GM23338 (cell line): ENCODE measurements around the gene PRR14L. TPM values are rescaled to one million over a fixed set of nuclear protein-coding genes. Genes with fewer than 3 reads are reported as not detected.
"Not testable (repeated sequence)": the region's sequence is repeated elsewhere in the genome, so short reads cannot be mapped to it uniquely, and the experiment has no call there.

Experiments used
- ATAC-seq: fragments of 200-7000 bp; cut with Tn5 transposase; 3 replicates; pipeline ENCODE4 v1.9.1; 2020
- DNase-seq: peaks from one replicate; pipeline ENCODE4 v3.0.0-alpha.2; 2015; ENCODE audit warnings: low spot score
- H2AFZ ChIP-seq: fragments of 200-600 bp; sonication (generic); 2 replicates; pipeline ENCODE4 v1.8.0; 2016; ENCODE audit warnings: antibody characterized with exemption, mild to moderate bottlenecking, moderate library complexity
- H3F3A ChIP-seq: fragments of 200-600 bp; sonication (generic); replicated peaks from 2 replicates; pipeline ENCODE4 v1.8.0; 2017; ENCODE audit warnings: antibody characterized with exemption, mixed run types, low read depth
- H3K27ac ChIP-seq: fragments of 200-600 bp; sonication (generic); 2 replicates; pipeline ENCODE4 v1.6.1; 2016; ENCODE audit warnings: low read depth
- H3K27me3 ChIP-seq: fragments of 200-600 bp; sonication (generic); 2 replicates; pipeline ENCODE4 v1.8.0; 2016; ENCODE audit warnings: mild to moderate bottlenecking, mixed run types, moderate library complexity; ENCODE audit not compliant: insufficient read depth
- H3K36me3 ChIP-seq: fragments of 200-600 bp; sonication (generic); 2 replicates; pipeline ENCODE4 v1.8.0; 2016; ENCODE audit warnings: mild to moderate bottlenecking; ENCODE audit not compliant: insufficient read depth
- H3K4me1 ChIP-seq: fragments of 200-600 bp; sonication (generic); 2 replicates; pipeline ENCODE4 v1.8.0; 2016; ENCODE audit warnings: mild to moderate bottlenecking, moderate library complexity; ENCODE audit not compliant: insufficient read depth
- H3K4me2 ChIP-seq: fragments of 200-600 bp; sonication (generic); 2 replicates; pipeline ENCODE4 v1.7.1; 2017; ENCODE audit warnings: mixed run types
- H3K4me3 ChIP-seq: fragments of 200-600 bp; sonication (generic); 2 replicates; pipeline ENCODE4 v1.6.1; 2016; ENCODE audit warnings: mixed run types
- H3K79me2 ChIP-seq: fragments of 200-600 bp; sonication (generic); replicated peaks from 2 replicates; pipeline ENCODE4 v1.8.0; 2017; ENCODE audit warnings: mild to moderate bottlenecking; ENCODE audit not compliant: insufficient read depth
- H3K9me2 ChIP-seq: fragments of 200-600 bp; sonication (generic); 2 replicates; pipeline ENCODE4 v1.8.0; 2017; ENCODE audit not compliant: insufficient read depth
- H4K20me1 ChIP-seq: fragments of 200-600 bp; sonication (generic); replicated peaks from 2 replicates; pipeline ENCODE4 v1.8.0; 2017; ENCODE audit warnings: mild to moderate bottlenecking; ENCODE audit not compliant: insufficient read depth
- H3K27ac Mint-ChIP-seq: 2 replicates; pipeline ENCODE4 v1.8.0; 2020; ENCODE audit warnings: inconsistent platforms, mild to moderate bottlenecking, moderate library complexity, mixed read lengths
- H3K27me3 Mint-ChIP-seq: 3 replicates; pipeline ENCODE4 v1.8.0; 2022; ENCODE audit warnings: low read depth, mild to moderate bottlenecking, moderate library complexity, mixed read lengths, inconsistent platforms; ENCODE audit not compliant: insufficient read depth, poor library complexity
- H3K36me3 Mint-ChIP-seq: 3 replicates; pipeline ENCODE4 v1.8.0; 2021; ENCODE audit warnings: low read depth, mild to moderate bottlenecking, inconsistent platforms, moderate library complexity, mixed read lengths
- H3K4me1 Mint-ChIP-seq: 3 replicates; pipeline ENCODE4 v1.8.0; 2020; ENCODE audit warnings: mild to moderate bottlenecking, inconsistent platforms, mixed read lengths
- H3K4me3 Mint-ChIP-seq: 3 replicates; pipeline ENCODE4 v1.8.0; 2021; ENCODE audit warnings: moderate library complexity, mild to moderate bottlenecking, inconsistent platforms, mixed read lengths
- H3K9me3 Mint-ChIP-seq: 3 replicates; pipeline ENCODE4 v1.8.0; 2020; ENCODE audit warnings: moderate library complexity, mild to moderate bottlenecking, inconsistent platforms, mixed read lengths
- CREB1 ChIP-seq: fragments of 250-450 bp; sonication (Bioruptor Pico); IDR thresholded peaks from 2 replicates; pipeline ENCODE4 v1.5.0; 2020; ENCODE audit warnings: low read depth, mild to moderate bottlenecking, moderate library complexity
- EZH2 ChIP-seq: fragments of 200-600 bp; sonication (generic); IDR thresholded peaks from one replicate; pipeline ENCODE4 v1.8.0; 2017; ENCODE audit warnings: antibody characterized with exemption, mild to moderate bottlenecking, low read depth; ENCODE audit not compliant: unreplicated experiment
- EZH2phosphoT487 ChIP-seq: fragments of 200-600 bp; sonication (generic); IDR thresholded peaks from one replicate; pipeline ENCODE4 v1.8.1; 2018; ENCODE audit warnings: antibody characterized with exemption; ENCODE audit not compliant: unreplicated experiment
- JUNB ChIP-seq: IDR thresholded peaks from one replicate; pipeline ENCODE4 v1.6.1; 2016; ENCODE audit warnings: antibody characterized with exemption; ENCODE audit not compliant: unreplicated experiment
- NANOG ChIP-seq: IDR thresholded peaks from 2 replicates; pipeline ENCODE4 v1.6.1; 2016; ENCODE audit warnings: antibody characterized with exemption, borderline replicate concordance
- POLR2AphosphoS5 ChIP-seq: IDR thresholded peaks from 2 replicates; pipeline ENCODE4 v1.6.1; 2016; ENCODE audit warnings: antibody characterized with exemption, low read depth
- STAT1 ChIP-seq: IDR thresholded peaks from one replicate; pipeline ENCODE4 v1.6.1; 2016; ENCODE audit warnings: antibody characterized with exemption; ENCODE audit not compliant: unreplicated experiment
- ZNF114 ChIP-seq: fragments of 250-450 bp; sonication (Bioruptor Pico); IDR thresholded peaks from 2 replicates; pipeline ENCODE4 v1.5.0; 2020; ENCODE audit warnings: mild to moderate bottlenecking, moderate library complexity
- ZNF331 ChIP-seq: fragments of 250-450 bp; sonication (Bioruptor Pico); IDR thresholded peaks from 2 replicates; pipeline ENCODE4 v1.5.0; 2020; ENCODE audit warnings: low read depth, mild to moderate bottlenecking, moderate library complexity
- polyA plus RNA-seq: library from polyadenylated mRNA; unstranded; fragments of >200 nt; fragmentation: Nextera tagmentation; extraction: Ambion mirVana; gene quantifications from 2 replicates; pipeline ENCODE4 v1.2.1, GENCODE V29; 2016
- total RNA-seq: library from RNA; depleted of rRNA; stranded (reverse); fragments of >200 nt; shearing (Covaris generic); gene quantifications from 2 replicates; pipeline ENCODE4 v1.2.3, GENCODE V29; 2014
- TF ChIP-seq, protein P1 (sequence below): IDR thresholded peaks from 2 replicates; pipeline ENCODE4 v1.6.1; 2016; ENCODE audit warnings: antibody characterized with exemption
- TF ChIP-seq, protein P2 (sequence below): IDR thresholded peaks from one replicate; pipeline ENCODE4 v1.6.1; 2018; ENCODE audit warnings: antibody characterized with exemption; ENCODE audit not compliant: unreplicated experiment
- TF ChIP-seq, protein P3 (sequence below), 2 experiments: fragments of 200-600 bp in 1 of 2; sonication (generic) in 1 of 2; conservative IDR thresholded peaks; 2 replicates each; pipeline versions ENCODE4 v1.5.1 to v1.6.1; 2016 to 2017; ENCODE audit warnings: antibody characterized with exemption in 2 of 2, low read depth in 2 of 2, mild to moderate bottlenecking in 2 of 2, moderate library complexity in 1 of 2

PRR14L gene
- total and polyA plus RNA-seq, 2 experiments from 2014 or later, result 46.3 to 54.0 TPM

DNA sequence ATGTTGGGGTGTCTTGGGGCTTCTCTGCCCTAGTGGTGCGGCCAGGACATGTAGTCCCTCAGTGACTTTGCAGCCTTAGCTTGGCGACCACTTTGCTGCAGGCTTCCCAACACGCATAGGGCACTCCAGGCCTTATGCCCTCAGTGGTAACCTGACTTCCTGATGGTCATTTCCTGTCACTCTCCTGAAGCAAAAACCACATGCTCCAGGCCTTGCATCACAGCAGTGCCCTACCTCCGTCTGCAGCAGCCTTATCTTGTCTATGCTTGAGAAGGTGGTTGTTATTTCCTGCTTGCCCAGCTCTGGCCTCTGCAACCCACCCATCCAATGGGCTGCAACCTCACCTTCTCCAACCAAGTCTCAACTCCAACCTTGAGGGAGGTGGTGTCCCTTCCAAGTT, 54.5 kb downstream of the PRR14L start:
- H3K27me3 Mint-ChIP-seq, result peaks cover 3% of the 10 kb centered on the region

DNA sequence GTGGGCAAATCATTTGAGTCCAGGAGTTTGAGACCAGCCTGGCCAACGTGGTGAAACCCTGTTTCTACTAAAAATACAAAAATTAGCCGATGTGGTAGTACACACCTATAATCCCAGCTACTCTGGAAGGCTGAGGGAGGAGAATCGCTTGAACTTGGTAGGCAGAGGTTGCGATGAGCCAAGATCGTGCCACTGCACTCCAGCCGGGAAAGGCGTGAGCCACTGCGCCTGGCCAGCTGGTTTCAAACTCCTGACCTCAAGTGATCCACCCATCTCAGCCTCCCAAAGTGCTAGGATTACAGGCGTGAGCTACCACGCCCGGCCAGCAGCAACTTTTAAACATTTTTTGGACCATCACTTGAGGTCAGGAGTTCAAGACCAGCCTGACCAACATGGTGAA, 55.9 kb downstream of the PRR14L start:
- not testable (repeated sequence) for H3K27ac ChIP-seq, H3K27me3 Mint-ChIP-seq, ATAC-seq, H3K4me2 ChIP-seq, H3K4me3 ChIP-seq, H3K27me3 ChIP-seq, H3K4me3 Mint-ChIP-seq, H3K27ac Mint-ChIP-seq, H3K4me1 Mint-ChIP-seq, H3K9me3 Mint-ChIP-seq, H3K9me2 ChIP-seq, DNase-seq, H3F3A ChIP-seq, H3K79me2 ChIP-seq, H3K4me1 ChIP-seq, H2AFZ ChIP-seq, H4K20me1 ChIP-seq
- H3K36me3 ChIP-seq, result peaks cover 47% of the 10 kb centered on the region
- peaks cover 70% of the 10 kb centered on the region for H3K36me3 Mint-ChIP-seq

More for the DNA sequence above, 54.5 kb downstream of the PRR14L start:
- Histone ChIP-seq H3K79me2 (no peaks in the 10 kb centered on the region), H3K9me2 (no peaks in the 10 kb centered on the region), H3F3A (no peaks in the 10 kb centered on the region), H3K27ac (no peak overlapping the region), H3K36me3 (peaks cover 50% of the 10 kb centered on the region), H3K4me1 (no peaks in the 10 kb centered on the region), H2AFZ (no peak overlapping the region), H3K27me3 (no peaks in the 10 kb centered on the region), H3K4me2 (no peak overlapping the region), H4K20me1 (peaks cover 9% of the 10 kb centered on the region; the same call in 1 of the 2 replicates), H3K4me3 (no peak overlapping the region)
- Mint-ChIP-seq H3K4me3 (no peak overlapping the region), H3K27ac (no peak overlapping the region), H3K9me3 (no peaks in the 10 kb centered on the region), H3K36me3 (peaks cover 76% of the 10 kb centered on the region), H3K4me1 (no peaks in the 10 kb centered on the region)
- DNase-seq, result no peak
- ATAC-seq, result no peak
- TF ChIP-seq, protein P1, sequence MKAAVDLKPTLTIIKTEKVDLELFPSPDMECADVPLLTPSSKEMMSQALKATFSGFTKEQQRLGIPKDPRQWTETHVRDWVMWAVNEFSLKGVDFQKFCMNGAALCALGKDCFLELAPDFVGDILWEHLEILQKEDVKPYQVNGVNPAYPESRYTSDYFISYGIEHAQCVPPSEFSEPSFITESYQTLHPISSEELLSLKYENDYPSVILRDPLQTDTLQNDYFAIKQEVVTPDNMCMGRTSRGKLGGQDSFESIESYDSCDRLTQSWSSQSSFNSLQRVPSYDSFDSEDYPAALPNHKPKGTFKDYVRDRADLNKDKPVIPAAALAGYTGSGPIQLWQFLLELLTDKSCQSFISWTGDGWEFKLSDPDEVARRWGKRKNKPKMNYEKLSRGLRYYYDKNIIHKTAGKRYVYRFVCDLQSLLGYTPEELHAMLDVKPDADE, result no peak
- TF ChIP-seq NANOG, result no peak
- no peak for TF ChIP-seq POLR2AphosphoS5
- TF ChIP-seq EZH2phosphoT487, result no peak

DNA sequence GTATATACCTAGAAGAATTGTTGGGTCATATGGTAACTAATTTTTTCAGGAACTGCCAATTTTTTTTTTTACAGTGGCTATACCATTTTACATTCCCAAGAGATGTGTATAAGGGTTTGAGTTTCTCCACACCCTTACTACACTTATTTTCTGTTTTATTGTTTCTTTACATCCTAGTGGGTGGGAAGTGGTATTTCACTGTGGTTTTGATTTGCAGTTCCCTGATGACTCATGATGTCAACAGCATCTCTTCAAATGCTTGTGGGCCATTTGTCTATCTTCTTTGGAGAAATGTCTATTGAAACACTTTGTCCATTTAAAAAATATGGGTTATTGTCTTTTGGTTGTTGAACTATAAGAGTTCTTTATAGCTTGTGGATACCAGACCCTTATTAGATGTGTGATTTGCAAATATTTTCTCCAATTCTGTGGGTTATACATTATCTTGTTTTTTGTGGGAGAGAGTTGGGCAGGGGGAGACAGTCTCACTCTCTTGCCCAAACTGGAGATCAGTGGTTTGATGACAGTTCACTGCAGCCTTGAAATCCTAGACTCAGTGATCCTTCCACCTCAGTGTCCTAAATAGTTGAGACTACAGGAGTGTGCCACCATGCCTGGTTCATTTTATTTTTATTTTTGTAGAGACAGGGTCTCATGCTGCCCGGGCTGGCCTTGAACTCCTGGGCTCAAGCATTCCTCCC, 57.6 kb downstream of the PRR14L start:
- Histone ChIP-seq H3K4me2 (no peak overlapping the region), H3K27ac (no peak overlapping the region), H3K79me2 (no peaks in the 10 kb centered on the region), H3K4me1 (no peaks in the 10 kb centered on the region), H3K36me3 (peaks cover 44% of the 10 kb centered on the region), H3F3A (no peaks in the 10 kb centered on the region), H3K27me3 (no peaks in the 10 kb centered on the region), H3K4me3 (no peak overlapping the region), H4K20me1 (peaks cover 7% of the 10 kb centered on the region; the same call in 1 of the 2 replicates), H3K9me2 (no peaks in the 10 kb centered on the region), H2AFZ (no peak overlapping the region)
- Mint-ChIP-seq H3K4me3 (no peak overlapping the region), H3K27ac (no peak overlapping the region), H3K27me3 (peaks cover 3% of the 10 kb centered on the region), H3K36me3 (peaks cover 76% of the 10 kb centered on the region), H3K4me1 (no peaks in the 10 kb centered on the region), H3K9me3 (no peaks in the 10 kb centered on the region)
- ATAC-seq (no peak), DNase-seq (no peak)
- TF ChIP-seq, protein P1, result no peak
- TF ChIP-seq NANOG, result no peak
- TF ChIP-seq STAT1, result no peak
- TF ChIP-seq ZNF331 (CRISPR knock-in tag), result no peak
- no peak for TF ChIP-seq POLR2AphosphoS5
- TF ChIP-seq JUNB, result no peak
- TF ChIP-seq CREB1 (CRISPR knock-in tag), result no peak
- TF ChIP-seq, protein P2, sequence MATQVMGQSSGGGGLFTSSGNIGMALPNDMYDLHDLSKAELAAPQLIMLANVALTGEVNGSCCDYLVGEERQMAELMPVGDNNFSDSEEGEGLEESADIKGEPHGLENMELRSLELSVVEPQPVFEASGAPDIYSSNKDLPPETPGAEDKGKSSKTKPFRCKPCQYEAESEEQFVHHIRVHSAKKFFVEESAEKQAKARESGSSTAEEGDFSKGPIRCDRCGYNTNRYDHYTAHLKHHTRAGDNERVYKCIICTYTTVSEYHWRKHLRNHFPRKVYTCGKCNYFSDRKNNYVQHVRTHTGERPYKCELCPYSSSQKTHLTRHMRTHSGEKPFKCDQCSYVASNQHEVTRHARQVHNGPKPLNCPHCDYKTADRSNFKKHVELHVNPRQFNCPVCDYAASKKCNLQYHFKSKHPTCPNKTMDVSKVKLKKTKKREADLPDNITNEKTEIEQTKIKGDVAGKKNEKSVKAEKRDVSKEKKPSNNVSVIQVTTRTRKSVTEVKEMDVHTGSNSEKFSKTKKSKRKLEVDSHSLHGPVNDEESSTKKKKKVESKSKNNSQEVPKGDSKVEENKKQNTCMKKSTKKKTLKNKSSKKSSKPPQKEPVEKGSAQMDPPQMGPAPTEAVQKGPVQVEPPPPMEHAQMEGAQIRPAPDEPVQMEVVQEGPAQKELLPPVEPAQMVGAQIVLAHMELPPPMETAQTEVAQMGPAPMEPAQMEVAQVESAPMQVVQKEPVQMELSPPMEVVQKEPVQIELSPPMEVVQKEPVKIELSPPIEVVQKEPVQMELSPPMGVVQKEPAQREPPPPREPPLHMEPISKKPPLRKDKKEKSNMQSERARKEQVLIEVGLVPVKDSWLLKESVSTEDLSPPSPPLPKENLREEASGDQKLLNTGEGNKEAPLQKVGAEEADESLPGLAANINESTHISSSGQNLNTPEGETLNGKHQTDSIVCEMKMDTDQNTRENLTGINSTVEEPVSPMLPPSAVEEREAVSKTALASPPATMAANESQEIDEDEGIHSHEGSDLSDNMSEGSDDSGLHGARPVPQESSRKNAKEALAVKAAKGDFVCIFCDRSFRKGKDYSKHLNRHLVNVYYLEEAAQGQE, result no peak
- TF ChIP-seq, protein P3, sequence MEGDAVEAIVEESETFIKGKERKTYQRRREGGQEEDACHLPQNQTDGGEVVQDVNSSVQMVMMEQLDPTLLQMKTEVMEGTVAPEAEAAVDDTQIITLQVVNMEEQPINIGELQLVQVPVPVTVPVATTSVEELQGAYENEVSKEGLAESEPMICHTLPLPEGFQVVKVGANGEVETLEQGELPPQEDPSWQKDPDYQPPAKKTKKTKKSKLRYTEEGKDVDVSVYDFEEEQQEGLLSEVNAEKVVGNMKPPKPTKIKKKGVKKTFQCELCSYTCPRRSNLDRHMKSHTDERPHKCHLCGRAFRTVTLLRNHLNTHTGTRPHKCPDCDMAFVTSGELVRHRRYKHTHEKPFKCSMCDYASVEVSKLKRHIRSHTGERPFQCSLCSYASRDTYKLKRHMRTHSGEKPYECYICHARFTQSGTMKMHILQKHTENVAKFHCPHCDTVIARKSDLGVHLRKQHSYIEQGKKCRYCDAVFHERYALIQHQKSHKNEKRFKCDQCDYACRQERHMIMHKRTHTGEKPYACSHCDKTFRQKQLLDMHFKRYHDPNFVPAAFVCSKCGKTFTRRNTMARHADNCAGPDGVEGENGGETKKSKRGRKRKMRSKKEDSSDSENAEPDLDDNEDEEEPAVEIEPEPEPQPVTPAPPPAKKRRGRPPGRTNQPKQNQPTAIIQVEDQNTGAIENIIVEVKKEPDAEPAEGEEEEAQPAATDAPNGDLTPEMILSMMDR (conservative IDR thresholded peaks at IDR 0.05; ENCODE audit: low read depth in 2 of 2), result no peak
- TF ChIP-seq ZNF114, result no peak
- no peak for TF ChIP-seq EZH2
